GM19467 (cell line): ENCODE results near the gene HCLS1.
"Not testable (repeated sequence)": the region's sequence is repeated elsewhere in the genome, so short reads cannot be mapped to it uniquely, and the experiment has no call there.

ENCODE experiments used
- ATAC-seq: cut with Tn5 transposase; IDR thresholded peaks from one replicate; pipeline ENCODE4 v1.9.1; 2021; ENCODE audit warnings: mild to moderate bottlenecking, moderate library complexity; ENCODE audit not compliant: unreplicated experiment

HCLS1 gene

DNA sequence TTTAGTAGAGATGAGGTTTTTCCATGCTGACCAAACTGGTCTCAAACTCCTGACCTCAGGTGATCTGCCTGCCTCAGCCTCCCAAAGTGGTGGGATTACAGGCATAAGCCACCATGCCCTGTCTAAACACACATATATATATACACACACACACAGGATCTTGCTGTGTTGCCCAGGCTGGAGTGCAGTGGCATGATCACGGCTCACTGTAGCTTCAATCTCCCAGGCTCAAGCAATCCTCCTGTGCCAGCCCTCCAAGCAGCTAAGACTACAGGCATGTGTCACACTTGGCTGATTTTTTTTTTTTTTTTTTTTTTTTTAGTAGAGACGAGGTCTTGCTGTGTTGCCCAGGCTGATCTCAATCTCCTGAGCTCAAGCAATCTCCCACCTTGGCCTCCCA is 60.8 kb downstream of the HCLS1 start:
- ATAC-seq = not testable (repeated sequence)

DNA sequence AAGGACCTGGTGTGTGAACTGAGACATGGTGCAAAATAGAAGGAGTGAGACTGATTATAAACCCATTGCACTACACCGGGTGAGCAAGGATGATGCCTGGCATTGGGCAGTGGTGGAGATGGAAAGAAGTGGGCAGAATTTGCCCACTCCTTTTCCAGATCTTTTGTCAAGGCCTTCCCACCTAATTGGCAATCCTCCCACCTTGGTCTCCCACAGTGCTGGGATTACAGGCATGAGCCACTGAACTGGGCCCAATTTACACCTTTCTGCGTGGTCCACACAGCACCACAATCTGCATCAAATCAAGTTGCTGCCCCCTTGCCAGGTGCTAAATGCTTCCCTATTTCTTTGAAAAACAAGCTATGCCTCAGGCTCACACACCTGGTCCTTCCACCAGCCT is 62.1 kb downstream of the HCLS1 start:
- no peak for ATAC-seq

DNA sequence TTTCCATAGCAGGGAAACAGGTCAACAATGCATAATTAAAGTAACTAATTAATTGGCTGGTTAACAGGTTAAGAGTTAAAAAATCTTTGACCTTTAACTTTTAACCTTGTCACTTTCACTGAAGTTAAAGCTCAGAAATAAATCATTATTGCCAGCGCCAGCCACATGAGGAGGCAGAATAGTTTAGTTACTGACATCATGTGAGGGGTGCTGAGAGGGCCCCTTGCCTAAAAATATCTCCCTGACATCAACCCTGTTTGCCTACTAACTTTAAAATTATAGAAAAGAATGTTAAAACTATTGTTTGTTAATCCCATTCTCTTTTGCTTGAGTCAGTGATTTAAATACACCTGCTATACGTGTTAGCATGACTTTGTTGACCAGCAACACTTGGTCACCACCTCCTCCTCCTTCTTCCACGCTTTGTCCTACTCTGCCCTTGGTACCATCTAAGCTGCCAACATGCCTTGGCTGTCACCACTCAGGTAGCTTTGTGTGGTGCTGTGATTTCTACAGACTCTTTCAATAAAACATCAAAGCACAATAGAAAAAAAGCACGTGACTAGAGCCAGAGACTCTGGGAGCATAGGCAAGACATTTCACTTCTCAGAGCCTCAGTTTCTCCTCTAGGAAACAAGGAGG is 64.8 kb downstream of the HCLS1 start:
- ATAC-seq = no peak

DNA sequence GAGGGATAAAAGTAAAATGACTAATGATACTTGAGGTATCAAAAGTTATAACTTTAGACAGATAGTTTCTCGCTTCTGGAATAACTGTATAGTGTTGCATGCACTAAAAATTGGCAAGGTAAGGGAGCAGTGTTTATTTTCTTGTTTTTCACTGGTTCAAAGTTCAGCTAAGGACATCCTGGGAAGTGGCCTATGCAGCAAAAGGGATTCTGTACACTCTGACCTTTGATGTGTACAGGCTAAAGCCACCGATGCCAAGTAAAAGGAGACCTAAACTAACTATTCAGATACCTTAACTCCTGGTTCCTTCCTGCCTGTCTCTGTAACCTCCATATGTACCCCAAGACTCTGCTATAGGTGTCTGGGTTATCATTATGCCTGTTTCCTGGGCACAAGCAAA is 65.9 kb downstream of the HCLS1 start:
- no peak for ATAC-seq

DNA sequence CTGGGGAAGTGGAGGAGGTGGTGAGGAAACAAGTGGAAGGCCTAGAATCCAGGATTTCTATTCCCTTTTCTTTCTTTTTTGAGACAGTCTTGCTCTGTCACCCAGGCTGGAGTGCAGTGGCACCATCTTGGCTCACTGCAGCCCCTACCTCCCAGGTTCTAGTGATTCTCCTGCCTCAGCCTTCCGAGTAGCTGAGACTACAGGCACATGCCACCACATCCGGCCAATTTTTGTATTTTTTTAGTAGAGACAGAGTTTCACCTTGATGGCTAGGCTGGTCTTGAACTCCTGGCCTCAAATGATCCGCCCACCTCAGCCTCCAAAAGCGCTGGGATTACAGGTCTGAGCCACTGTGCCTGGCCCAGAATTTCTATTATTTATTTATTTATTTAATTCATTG is 66.9 kb downstream of the HCLS1 start:
- ATAC-seq = not testable (repeated sequence)

DNA sequence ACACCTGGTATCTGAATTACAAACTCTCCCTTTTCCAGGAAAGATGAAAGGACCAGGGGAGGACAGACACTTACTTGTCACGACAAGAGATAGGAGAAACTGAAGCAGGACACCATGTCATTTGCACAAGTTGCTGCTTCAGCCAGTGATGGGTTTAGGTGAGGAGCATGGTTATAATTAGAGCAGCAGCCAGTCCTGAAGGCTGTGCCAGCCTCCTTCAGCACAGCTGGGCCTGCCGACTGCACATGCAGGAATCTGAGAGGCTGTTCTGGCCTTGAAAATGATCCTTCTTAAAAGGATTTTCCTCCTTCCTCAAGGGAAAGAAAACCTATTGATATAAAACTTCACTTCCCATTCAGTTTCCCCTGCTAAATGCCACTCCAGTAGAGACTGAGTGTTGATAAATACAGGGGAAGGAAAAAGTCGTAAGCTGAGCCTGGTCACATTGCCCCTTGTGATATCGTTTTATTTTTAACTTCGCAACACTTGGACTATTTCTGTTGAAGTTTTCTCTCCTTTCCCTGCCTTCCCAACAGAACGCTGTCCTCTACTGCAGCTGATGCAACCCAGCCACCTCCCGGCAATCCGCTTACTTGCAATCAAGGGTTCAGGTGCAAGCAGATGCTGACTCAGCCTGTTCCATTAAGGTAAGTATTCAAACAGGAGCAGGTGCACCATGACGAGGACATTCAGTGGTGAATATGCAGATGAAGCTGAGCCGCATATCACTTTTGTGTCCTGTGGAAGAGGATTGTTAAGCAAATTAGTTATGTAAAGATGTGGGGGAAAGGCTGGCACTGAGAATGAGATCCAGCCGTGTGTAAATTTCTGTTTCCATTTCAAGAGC is 67.6 kb downstream of the HCLS1 start, which contains the start of gene FBXO40:
FBXO40 (plus strand) TSS at position 524 of the 847 bp plus-strand sequence. CDS start 27,197 bp downstream, outside the sequence.
- no peak for ATAC-seq

DNA sequence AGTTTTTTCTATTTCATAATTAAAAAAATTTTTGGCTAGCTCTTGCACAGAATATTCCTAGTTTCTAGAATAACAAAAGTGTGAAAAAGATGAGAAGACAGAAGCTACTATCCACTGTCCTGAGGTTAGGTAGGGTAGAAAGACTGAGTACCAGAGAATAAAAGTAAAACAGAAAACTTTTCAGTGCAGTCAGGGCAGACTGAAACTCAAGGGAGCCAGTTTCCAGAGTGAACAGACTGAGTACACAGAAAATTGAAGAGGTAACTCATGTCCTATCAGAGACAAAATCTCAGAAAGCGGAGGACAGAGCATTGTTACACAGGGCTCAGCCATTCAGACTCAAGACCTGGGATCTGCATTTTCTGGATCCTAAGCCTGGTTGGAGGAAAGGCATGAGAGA is 76.3 kb downstream of the HCLS1 start:
- ATAC-seq = no peak

DNA sequence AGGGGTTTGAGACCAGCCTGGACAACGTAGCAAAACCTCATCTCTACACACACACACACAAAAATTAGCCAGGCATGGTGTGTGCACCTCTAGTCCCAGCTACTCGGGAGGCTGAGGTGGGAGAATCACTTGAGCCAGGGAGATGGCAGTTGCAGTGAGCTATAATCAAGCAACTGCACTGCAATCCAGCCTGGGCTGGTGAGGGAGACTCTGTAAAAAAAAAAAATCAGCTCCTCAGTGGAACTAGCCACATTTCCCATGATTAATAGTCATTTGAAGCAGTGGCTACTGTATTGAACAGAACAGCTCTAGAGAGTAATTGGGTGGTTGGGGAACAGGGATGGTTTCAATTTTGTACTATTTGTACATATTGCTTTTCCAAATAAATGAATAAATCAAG is 79.0 kb downstream of the HCLS1 start:
- no peak for ATAC-seq
